GM12873 (cell line): ENCODE measurements around the gene FBLN7.

Experiments used
- TF ChIP-seq, protein P1 (sequence below): IDR thresholded peaks from 2 replicates; pipeline ENCODE4 v1.5.1; 2012; ENCODE audit warnings: low read depth, mild to moderate bottlenecking, moderate library complexity, low read length, control low read depth; ENCODE audit not compliant: insufficient read depth; ENCODE audit errors: missing control alignments

Gene FBLN7

GRCh38 chr2:112183327-112184025, 45.3 kb downstream of the FBLN7 start:
- TF ChIP-seq, protein P1, sequence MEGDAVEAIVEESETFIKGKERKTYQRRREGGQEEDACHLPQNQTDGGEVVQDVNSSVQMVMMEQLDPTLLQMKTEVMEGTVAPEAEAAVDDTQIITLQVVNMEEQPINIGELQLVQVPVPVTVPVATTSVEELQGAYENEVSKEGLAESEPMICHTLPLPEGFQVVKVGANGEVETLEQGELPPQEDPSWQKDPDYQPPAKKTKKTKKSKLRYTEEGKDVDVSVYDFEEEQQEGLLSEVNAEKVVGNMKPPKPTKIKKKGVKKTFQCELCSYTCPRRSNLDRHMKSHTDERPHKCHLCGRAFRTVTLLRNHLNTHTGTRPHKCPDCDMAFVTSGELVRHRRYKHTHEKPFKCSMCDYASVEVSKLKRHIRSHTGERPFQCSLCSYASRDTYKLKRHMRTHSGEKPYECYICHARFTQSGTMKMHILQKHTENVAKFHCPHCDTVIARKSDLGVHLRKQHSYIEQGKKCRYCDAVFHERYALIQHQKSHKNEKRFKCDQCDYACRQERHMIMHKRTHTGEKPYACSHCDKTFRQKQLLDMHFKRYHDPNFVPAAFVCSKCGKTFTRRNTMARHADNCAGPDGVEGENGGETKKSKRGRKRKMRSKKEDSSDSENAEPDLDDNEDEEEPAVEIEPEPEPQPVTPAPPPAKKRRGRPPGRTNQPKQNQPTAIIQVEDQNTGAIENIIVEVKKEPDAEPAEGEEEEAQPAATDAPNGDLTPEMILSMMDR, result no peak

DNA sequence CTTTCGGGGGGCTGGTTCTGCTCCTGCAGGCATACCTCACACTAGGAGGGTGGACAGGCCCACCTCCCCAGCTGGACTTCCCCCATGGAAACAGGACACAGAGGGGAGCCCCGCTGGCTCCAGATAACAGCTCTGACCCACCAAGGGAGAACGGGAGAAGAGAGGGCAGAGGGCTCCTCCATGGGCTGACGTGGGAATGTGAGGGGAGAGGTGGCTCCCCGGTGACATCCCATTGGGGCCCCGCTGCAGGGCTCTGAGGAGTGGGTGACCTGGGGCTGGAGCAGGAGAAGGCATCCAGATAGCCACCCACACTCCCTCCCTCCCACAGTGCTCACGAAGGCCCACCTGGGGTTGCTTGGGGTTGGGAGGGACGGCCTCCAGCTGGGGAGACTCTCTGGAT, 45.9 kb downstream of the FBLN7 start:
- TF ChIP-seq, protein P1, result no peak

GRCh38 chr2:112185131-112185530, 46.9 kb downstream of the FBLN7 start:
- TF ChIP-seq, protein P1, result no peak

GRCh38 chr2:112187046-112187715, 49.0 kb downstream of the FBLN7 start:
- TF ChIP-seq, protein P1, result no peak

GRCh38 chr2:112187805-112188596, 49.8 kb downstream of the FBLN7 start:
- TF ChIP-seq, protein P1, result no peak

- TF ChIP-seq, protein P1, result no peak
Measured at GRCh38 chr2:112189001-112189556, 50.9 kb downstream of the FBLN7 start.

GRCh38 chr2:112194028-112194427, 55.8 kb downstream of the FBLN7 start:
- TF ChIP-seq, protein P1, result no peak
